ENCODE data around the gene CPLX3.
A peak's percentile ranks its signal among the peaks of the same experiment; 100 is the strongest.

The CPLX3 gene

DNA sequence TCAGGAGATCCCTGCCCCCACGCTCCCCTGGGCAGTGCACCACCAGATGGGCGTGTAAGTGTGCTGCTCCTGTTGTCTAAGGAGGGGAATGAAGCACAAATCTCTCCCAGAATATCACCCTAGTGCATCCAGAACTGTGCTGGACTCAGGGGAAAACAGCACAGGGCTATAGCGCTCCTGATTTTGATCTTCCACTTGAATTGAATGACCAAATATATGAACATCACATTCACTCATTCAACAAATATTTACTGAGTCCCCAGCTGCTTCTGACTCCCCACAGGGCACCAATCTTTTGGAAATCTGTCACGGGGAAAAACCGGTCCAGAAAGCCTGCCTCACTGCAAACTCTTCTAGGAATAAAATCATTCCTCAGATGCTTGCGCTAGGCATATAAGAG, 2.4 kb downstream of the CPLX3 start:
- no peak for DNase-seq (ENCODE audit: low spot score)

DNA sequence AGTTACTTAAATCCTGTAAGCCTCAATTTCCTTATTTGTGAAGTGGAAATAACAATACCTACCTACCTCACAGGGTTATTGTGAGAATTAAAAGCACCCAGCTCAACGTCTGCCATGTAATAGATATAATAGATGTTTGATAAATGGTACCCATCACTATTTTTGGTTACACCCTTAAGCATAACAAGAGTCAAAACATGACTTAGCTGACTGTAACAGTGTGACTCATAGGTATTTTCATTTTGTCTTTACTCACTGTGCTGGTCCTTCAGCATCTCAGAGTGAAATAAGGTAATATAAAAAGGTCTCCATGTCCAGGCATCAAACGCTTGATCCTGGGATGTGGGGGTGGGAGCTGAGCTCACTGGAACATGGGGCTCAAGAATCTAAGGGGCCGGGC, 3.1 kb downstream of the CPLX3 start:
- DNase-seq (ENCODE audit: low spot score), result peak; percentile 76

DNA sequence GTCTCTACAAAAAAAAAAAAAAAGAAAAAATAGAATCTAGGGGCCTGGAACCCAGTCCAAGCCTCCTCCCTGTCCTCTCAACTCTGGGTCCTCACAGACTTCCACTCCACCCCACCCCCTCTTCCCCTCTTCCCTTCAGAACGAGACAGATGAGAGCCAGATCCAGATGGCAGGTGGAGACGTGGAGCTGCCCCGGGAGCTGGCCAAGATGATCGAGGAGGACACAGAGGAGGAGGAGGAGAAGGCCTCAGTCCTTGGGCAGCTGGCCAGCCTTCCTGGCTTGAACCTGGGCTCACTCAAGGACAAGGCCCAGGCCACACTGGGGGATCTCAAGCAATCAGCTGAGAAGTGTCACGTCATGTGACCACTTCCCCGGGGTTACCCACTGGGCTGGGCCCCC, 3.6 kb downstream of the CPLX3 start:
- DNase-seq (ENCODE audit: low spot score), result no peak

DNA sequence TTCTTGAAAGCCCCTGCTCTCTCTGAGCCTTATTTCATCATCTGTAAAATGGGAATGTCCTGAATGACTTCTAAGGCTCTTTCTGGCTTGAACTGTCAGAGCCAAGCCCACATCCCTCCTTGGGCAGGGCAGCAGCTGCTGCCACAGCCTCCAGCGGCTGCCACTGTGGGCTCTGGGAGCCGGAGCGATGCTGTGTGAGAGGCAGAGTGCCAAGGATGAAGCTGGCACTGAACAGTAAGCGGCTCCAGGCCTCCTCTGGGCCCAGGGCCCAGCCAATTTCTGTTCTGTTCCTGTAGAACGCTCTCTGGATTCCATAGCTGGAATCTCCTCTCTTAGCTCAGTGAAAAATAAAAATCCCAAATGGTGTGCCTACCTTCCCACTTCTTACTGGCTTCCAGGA, 4.4 kb downstream of the CPLX3 start:
- DNase-seq (ENCODE audit: low spot score), result no peak

DNA sequence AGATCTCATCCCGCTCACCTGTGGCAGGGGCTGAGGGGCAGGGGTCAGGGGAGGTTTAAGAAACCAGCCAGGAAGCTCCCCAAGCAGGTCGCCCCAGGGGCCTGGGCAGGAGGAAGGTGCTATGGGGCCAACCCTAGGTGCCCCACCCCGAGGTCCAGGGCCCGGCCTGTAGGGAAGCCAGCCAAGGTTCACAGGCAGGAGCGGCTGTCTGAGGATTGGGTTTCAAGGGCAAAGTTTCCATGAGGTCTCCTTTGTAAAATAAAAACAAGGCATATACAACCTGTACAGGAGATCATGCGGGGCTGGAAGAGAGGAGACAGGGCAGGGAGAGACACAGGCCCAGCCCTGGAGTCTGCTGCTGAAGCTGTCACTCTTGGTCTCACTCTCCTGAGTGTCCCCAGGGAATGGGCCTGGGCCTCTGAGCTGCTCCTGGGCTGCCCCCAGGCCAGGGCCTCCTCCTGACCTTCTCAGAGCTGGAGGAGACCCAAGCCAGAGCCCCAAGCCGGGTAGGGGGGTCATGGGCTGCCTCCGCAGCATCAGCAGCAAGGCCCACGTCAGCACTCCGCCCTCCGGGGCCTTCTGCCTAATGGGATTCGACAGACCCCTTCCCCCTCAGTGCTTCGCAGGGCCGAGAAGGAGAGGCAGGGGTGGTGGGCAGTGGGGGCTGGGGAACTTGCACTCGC, 5.5 kb downstream of the CPLX3 start:
- no peak for DNase-seq (ENCODE audit: low spot score)

- DNase-seq (ENCODE audit: low spot score), result no peak
Measured at GRCh38 chr15:74832826-74833225, 6.4 kb downstream of the CPLX3 start.

- no peak for DNase-seq (ENCODE audit: low spot score)
Measured at GRCh38 chr15:74833376-74834107, 7.1 kb downstream of the CPLX3 start.

GRCh38 chr15:74835312-74835823, 8.9 kb downstream of the CPLX3 start:
- DNase-seq (ENCODE audit: low spot score), result peak; percentile 83

DNA sequence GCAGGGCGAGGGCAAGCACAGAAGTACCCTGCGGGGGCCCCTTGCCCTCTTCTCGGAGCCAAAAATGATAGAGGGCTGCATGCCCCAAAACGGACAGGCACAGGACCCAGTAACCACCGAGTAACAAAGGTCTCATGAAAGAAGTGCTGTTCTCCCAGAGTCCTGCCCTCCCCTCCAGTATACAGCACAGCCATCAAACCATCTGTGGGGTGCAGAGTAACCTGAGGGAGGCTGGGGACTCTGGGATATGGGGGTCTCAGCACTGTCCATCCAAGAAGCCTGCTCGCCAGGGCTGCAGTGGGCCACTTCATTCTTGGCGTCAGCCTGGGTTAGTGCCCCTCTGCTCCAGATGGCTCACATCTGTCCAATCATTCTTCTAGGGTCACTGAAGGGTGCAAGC, 10.4 kb downstream of the CPLX3 start:
- DNase-seq (ENCODE audit: low spot score), result no peak

GRCh38 chr15:74837482-74838136, 11.2 kb downstream of the CPLX3 start:
- no peak for DNase-seq (ENCODE audit: low spot score)

DNA sequence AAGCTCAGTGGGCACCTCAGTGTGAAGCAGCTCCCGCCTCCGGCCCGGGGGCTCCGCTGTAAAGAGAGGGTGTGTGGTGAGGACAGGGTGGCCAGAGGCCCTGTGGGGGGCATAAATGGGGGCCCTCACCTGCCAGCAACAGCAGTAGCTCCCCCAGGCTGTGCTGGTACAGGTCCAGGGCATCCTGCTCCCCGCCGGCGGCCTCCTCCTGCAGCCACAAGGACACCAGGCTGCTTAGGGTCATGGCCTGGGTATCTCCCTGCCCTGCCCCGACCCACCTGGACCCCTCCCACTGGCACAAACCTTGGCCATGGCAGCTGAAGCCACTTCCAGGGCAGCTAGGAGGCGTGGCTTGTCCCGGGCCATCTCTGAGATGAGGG, 11.7 kb downstream of the CPLX3 start:
- DNase-seq (ENCODE audit: low spot score), result no peak

DNA sequence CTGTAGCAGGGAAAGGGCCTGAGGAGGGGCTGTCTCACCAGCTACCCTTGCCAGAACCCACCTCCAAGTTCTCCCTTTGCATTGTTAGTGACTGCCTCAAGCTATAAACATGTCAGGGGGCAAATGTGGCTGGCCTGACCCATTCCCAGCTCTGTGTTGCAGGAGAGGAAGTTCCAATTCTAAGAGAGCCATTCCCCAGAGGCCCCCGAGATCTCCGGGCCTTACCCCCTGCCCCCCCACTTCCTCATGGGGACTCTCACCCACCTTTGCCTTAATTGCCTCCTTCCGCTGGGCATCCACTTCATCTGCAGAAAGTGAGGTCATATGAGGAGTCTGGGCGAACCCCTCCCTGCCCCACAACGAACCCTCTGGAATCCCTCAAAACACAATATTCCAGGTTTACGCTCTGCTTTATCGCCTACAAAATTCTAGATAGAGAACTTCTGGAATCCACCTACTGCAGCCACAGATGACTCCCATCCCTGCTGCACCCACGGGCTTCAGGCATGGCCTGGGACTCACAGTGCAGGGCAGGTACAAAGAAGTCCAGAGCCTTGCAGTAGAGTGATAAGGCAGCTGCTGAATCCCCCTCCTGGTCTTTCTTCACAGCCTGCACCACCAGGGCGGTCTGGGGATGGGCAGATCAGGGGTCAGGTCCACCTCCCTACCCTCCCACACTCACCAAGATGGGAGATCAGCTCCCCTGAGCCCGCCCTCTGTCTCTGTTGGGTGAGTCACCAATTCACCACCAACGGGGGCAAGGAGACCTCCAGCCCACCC, 12.5 kb downstream of the CPLX3 start:
- no peak for DNase-seq (ENCODE audit: low spot score)

DNA sequence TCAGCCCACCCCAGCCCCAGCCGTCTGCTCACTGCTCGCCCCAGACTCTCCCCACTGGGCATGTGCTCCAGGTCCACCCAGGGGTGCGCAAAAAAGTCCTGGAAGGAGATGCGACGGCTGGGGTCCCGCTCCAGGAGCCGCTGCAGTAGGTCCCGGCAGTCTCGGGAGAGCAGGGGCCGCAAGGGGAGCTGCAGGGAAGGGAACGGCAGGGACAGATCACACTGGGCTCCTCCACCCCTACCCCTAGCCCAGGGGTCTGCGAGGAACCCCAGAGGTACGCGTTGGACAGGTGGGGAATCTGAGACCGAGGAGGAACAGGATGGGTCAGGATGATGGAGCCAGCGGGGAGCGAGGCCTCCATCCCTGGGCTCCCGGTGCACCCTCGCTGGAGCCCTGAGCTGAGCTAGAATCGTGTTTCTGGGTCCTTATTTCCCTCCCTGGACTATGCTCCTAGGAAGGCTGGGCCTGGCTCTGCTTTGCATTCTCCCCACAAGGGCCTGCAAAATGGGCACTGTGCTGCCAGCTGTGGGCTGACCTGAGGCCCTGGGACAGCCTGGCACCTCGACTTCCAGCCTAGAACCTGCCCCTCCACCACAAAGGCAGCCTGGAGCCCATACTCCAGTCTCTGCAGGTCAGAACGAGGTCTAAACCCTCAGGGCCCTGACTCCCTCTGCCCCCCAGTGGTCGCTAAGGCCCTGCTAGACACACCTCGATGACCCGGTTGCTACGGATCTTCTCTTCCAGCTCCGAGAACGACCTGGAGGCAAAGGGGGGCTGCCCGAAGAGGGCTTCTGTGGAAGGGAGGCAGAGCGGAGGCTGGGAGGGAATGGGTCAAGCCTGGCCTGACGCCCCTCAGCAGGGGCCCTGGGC, 13.3 kb downstream of the CPLX3 start:
- DNase-seq (ENCODE audit: low spot score), result no peak

DNA sequence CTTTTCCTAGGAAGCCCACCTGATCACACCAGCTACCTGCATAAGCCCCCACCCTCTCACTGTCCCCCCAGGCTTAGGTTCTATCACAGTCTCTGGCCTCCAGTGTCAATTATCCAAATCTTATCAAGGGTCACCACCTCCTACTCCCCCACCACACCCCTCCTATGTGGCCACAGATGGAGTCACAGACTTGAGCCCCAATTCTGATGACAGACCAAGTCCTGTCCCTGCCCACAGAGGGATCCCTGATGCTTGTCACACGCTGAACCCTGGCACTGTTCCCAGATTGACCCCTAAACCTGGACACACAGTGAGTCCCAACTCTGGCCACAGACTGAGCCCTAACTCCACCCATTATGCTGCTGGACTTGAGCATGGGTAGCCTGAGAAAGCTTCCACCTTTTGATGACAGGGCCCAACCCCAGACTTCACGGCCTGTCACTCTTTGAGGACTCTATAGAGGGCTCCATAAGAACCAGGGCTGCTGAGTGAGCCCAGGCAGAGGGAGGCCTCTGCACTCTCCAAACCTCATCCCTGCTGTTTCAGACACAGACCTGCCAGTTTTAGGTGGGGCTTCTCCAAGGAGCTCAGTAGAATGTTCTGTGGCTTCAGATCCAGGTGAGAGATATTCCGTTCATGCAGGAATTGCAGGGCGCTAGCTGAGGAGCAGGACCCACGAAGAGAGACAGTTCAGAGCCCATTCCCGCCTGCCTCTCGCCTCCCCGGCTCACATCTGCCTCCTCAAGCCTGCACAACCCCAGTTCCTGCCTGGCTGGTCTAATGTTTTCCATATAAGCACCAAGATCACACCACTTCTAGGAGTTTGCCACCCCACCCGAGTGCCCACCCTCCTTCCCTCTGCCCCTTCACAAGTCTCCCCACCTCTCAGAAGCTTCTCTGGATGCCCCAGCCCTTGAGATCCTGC, 14.7 kb downstream of the CPLX3 start:
- DNase-seq (ENCODE audit: low spot score), result no peak

GRCh38 chr15:74841891-74842373, 15.5 kb downstream of the CPLX3 start:
- DNase-seq (ENCODE audit: low spot score), result no peak

- peak; percentile 99 for DNase-seq (ENCODE audit: low spot score)
Measured at GRCh38 chr15:74842581-74843444, 16.4 kb downstream of the CPLX3 start, which contains the start of gene ULK3. ULK3 (minus strand) TSS chr15:74843156; CDS start chr15:74843105, 51 bp downstream.

DNA sequence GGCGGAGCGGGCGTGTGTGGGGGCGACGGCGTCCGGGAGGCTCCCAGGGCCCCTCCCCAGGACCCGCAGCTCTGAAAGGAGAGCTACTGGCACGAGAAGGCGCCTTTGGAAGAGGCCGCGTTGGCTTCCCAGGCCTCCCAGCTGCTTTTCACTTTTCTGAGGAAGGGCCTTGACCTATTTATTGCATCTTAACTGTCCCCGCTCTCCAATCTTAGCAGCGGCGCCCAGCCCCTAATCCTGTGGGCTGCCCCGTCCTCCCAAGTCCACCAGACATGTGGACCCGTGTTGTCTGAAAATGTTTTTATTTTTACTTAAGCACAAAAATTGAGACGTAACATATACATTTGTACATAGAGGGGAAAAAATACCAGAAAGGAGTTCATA, 17.0 kb downstream of the CPLX3 start:
- no peak for DNase-seq (ENCODE audit: low spot score)

DNA sequence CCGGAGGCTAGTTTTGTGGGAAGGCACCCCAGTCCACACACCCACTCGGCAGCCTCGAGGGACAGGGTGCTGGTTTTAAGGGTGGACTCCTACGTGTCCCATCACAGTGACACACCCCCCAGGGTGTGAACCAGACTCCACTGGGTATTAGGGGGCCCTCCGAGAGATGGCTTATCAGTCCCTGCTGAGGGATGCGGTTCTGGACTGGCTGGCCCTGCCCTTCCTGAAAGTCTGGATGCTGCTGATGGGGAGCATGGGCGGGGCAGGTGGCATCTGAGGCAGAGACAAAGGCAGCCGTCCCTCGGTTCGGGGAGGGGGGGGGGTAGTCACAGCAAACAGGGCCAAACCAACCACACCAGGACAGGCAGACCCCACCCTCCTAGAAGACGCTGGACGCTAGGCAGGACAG, 17.5 kb downstream of the CPLX3 start:
- DNase-seq (ENCODE audit: low spot score), result no peak

Data from AG08396 (cell line).